ENCODE measurements around the gene PJA1. TPM values are rescaled to one million over a fixed set of nuclear protein-coding genes. Genes with fewer than 3 reads are reported as not detected.
A peak's percentile ranks its signal among the peaks of the same experiment; 100 is the strongest.

The PJA1 gene
- total and polyA plus RNA-seq, 12 donors, result 4.7 to 49.6 (median 23.4) TPM

DNA sequence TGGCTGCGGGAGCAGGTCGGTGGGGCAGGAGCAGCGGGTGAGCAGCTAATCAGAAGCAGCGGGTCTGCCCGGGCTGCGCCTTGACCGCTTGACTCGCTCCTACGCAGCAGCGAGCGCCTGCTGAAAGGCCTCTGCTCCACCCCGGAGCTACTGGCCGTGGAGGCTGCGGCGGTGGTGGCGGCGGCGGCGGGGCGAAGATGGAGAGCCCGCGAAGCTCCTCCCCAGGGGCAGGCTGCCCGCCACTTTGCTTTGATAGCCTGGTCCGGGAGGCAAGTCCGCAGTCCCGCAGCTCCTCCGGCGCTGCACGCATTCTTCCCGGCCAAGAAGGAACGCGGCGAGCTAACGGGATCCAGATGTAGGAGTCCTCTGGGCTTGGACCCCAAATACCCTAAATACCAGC, 36.7 kb downstream of the PJA1 start:
- whole genome bisulfite sequencing, 4 donors, result 21 to 46% (median 41%) methylated on average over 13 to 34 of the region's 34 CpGs; no CpG with 5 or more reads in 1 of the 4 donors
- Histone ChIP-seq H3K4me1 (replicated peaks in 1 of 2) (no peaks in the 10 kb centered on the region), H3K27me3 (peaks cover 43% of the 10 kb centered on the region), H3K27ac (peak overlapping the region in 1 of 5 donors; percentile 2), H3K4me3 (no peak overlapping the region), H3K36me3 (replicated peaks in 1 of 2) (no peaks in the 10 kb centered on the region), H3K9me3 (replicated peaks in 1 of 3) (no peaks in the 10 kb centered on the region)
- DNase-seq, result peak in 2 of 7 donors; percentile 18 to 51
- TF ChIP-seq, protein P1, sequence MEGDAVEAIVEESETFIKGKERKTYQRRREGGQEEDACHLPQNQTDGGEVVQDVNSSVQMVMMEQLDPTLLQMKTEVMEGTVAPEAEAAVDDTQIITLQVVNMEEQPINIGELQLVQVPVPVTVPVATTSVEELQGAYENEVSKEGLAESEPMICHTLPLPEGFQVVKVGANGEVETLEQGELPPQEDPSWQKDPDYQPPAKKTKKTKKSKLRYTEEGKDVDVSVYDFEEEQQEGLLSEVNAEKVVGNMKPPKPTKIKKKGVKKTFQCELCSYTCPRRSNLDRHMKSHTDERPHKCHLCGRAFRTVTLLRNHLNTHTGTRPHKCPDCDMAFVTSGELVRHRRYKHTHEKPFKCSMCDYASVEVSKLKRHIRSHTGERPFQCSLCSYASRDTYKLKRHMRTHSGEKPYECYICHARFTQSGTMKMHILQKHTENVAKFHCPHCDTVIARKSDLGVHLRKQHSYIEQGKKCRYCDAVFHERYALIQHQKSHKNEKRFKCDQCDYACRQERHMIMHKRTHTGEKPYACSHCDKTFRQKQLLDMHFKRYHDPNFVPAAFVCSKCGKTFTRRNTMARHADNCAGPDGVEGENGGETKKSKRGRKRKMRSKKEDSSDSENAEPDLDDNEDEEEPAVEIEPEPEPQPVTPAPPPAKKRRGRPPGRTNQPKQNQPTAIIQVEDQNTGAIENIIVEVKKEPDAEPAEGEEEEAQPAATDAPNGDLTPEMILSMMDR (IDR thresholded peaks at IDR 0.05), result no peak
- intact Hi-C loops (cut with DNase I), result no loop called here

DNA sequence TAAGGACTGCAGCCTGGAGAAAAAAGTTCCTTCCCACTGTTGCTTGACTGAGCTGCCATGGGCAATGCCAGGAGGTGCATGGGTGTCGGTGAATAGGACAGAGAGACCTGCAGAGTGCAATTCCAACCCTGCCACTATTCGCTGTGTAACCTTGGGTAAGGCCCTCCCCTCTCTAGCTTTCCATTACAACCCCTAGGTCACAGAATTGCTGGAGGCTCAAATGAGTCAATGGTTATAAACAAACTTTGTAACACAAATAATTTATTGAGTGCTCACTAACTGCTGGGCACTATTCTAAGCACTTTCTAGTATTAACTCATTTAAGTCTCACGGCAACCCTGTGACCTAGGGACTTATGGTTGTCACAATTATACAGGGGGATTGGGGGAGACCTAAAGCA, 37.8 kb downstream of the PJA1 start:
- TF ChIP-seq, protein P1 (IDR thresholded peaks at IDR 0.05), result no peak
- TF ChIP-seq POLR2A (IDR thresholded peaks at IDR 0.05), result no peak

DNA sequence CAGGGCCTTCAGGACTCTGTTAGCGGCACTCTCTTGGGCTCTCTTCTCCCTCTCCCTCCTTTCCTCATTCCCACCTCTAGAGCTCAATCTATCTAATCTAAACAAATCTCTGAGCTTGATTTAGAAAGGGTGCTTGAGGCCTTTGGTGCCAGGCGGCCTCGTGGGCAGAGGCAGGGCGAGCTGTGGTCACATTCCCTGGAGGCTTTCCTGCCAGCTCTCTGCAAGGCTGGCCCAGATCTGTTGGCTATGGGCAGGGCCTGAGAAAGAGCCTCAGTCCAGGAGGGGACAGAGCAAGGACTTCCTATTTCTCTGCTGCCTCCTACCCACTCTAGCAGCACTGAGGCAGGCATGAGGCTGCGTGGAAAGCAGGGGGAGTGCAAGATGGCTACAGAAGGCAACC, 38.6 kb downstream of the PJA1 start:
- no peak overlapping the region for H3K4me3 ChIP-seq
- H3K9me3 ChIP-seq (replicated peaks in 1 of 3), result no peaks in the 10 kb centered on the region
- intact Hi-C loops (cut with DNase I), result no loop called here
- TF ChIP-seq, protein P1 (IDR thresholded peaks at IDR 0.05), result no peak
- TF ChIP-seq POLR2A (IDR thresholded peaks at IDR 0.05), result no peak
- no peaks in the 10 kb centered on the region for H3K36me3 ChIP-seq (replicated peaks in 1 of 2)
- no peak overlapping the region for H3K27ac ChIP-seq
- H3K4me1 ChIP-seq (replicated peaks in 1 of 2), result no peaks in the 10 kb centered on the region
- 77 to 87% (median 80%) methylated on average over 5 of the region's 5 CpGs; no CpG with 5 or more reads in 1 of the 4 donors for WGBS, 4 donors
- peaks cover 39% of the 10 kb centered on the region for H3K27me3 ChIP-seq
- no peak for DNase-seq

More for the DNA sequence above, 37.8 kb downstream of the PJA1 start:
- Histone ChIP-seq H3K36me3 (replicated peaks in 1 of 2) (no peaks in the 10 kb centered on the region), H3K4me3 (no peak overlapping the region), H3K9me3 (replicated peaks in 1 of 3) (no peaks in the 10 kb centered on the region), H3K4me1 (replicated peaks in 1 of 2) (no peaks in the 10 kb centered on the region), H3K27me3 (peaks cover 38% of the 10 kb centered on the region), H3K27ac (no peak overlapping the region)
- no peak for DNase-seq
- intact Hi-C loops (cut with DNase I), result no loop called here
- 72 to 96% (median 80%) methylated on average over 3 of the region's 3 CpGs for WGBS, 4 donors

DNA sequence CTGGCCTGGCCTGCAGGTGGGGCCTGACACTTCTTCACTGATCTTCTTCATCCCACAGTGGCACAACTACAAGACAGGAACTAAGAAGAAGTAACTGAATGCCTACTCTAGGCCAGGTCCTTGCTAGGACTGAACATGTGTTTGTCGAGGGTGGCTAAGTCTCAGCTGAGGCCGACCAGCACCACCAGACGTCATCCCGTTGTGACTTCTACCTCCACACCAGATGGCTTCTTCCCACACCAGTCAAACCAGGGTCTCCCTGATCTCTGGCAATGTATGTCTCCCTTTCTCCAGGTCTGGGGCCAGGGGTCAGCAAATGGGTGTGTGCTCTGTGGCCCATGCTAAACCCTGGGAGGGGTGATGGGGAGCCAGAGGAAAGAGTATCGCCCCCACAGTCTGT, 40.2 kb downstream of the PJA1 start:
- TF ChIP-seq POLR2A (IDR thresholded peaks at IDR 0.05), result no peak
- TF ChIP-seq, protein P1 (IDR thresholded peaks at IDR 0.05), result no peak
- WGBS, 4 donors, result 80 to 93% (median 86%) methylated on average over 2 to 5 of the region's 5 CpGs

More for the DNA sequence above, 40.2 kb downstream of the PJA1 start:
- Histone ChIP-seq H3K4me1 (replicated peaks in 1 of 2) (no peaks in the 10 kb centered on the region), H3K4me3 (no peak overlapping the region), H3K27ac (no peak overlapping the region), H3K36me3 (replicated peaks in 1 of 2) (no peaks in the 10 kb centered on the region), H3K9me3 (replicated peaks in 1 of 3) (no peaks in the 10 kb centered on the region), H3K27me3 (peaks cover 33% of the 10 kb centered on the region)
- intact Hi-C loops (cut with DNase I), result no loop called here
- no peak for DNase-seq
